Thyroid gland (tissue), 4 donors: Measurements from ENCODE around the gene LRIG1.

Source experiments
- POLR2A ChIP-seq, 2 donors: fragments of 450-650 bp; IDR thresholded peaks; one replicate each; pipeline ENCODE4 v1.6.1; 2017; ENCODE audit warnings: antibody characterized with exemption in 2 of 2, mild to moderate bottlenecking in 2 of 2, moderate library complexity in 1 of 2
- TF ChIP-seq, protein P1 (sequence below), 6 experiments: fragments of 200-600 bp in 3 of 6; fragments of 450-650 bp in 3 of 6; sonication (generic) in 3 of 6; IDR thresholded peaks; one replicate each; pipeline ENCODE4 v1.5.1; 2016 to 2019; ENCODE audit warnings: antibody characterized with exemption in 6 of 6, mild to moderate bottlenecking in 2 of 6, inconsistent platforms in 1 of 6, moderate library complexity in 1 of 6

- TF ChIP-seq, protein P1, sequence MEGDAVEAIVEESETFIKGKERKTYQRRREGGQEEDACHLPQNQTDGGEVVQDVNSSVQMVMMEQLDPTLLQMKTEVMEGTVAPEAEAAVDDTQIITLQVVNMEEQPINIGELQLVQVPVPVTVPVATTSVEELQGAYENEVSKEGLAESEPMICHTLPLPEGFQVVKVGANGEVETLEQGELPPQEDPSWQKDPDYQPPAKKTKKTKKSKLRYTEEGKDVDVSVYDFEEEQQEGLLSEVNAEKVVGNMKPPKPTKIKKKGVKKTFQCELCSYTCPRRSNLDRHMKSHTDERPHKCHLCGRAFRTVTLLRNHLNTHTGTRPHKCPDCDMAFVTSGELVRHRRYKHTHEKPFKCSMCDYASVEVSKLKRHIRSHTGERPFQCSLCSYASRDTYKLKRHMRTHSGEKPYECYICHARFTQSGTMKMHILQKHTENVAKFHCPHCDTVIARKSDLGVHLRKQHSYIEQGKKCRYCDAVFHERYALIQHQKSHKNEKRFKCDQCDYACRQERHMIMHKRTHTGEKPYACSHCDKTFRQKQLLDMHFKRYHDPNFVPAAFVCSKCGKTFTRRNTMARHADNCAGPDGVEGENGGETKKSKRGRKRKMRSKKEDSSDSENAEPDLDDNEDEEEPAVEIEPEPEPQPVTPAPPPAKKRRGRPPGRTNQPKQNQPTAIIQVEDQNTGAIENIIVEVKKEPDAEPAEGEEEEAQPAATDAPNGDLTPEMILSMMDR (IDR thresholded peaks at IDR 0.05): no peak
- no peak for TF ChIP-seq POLR2A (IDR thresholded peaks at IDR 0.05)
Measured at GRCh38 chr3:66444146-66444644, 56.6 kb downstream of the LRIG1 start.
